ENCODE measurements around the gene GDPD1.
"Not testable (repeated sequence)": the region's sequence is repeated elsewhere in the genome, so short reads cannot be mapped to it uniquely, and the experiment has no call there.

GDPD1 gene

GRCh38 chr17:59219370-59219769, 941 bp upstream of the GDPD1 start:
- Histone ChIP-seq H3K4me1 (peaks cover 12% of the 10 kb centered on the region), H3K36me3 (replicated peaks) (peaks cover 5% of the 10 kb centered on the region), H3K27me3 (ENCODE audit: low read depth) (no peaks in the 10 kb centered on the region), H3K9me3 (no peaks in the 10 kb centered on the region), H3K4me3 (no peak overlapping the region)
- no peak for DNase-seq (ENCODE audit: low spot score in 2 of 2)
- in situ Hi-C loops (cut with MboI; ENCODE audit: low sequenced_read_pairs): no loop called here

- no peaks in the 10 kb centered on the region for H3K9me3 ChIP-seq
- no peaks in the 10 kb centered on the region for H3K27me3 ChIP-seq (ENCODE audit: low read depth)
- in situ Hi-C loops (cut with MboI; ENCODE audit: low sequenced_read_pairs): no loop called here
- peaks cover under 1% of the 10 kb centered on the region; the same call in 1 of the 2 replicates for H3K36me3 ChIP-seq (replicated peaks)
- H3K4me1 ChIP-seq: peaks cover 12% of the 10 kb centered on the region
- H3K4me3 ChIP-seq: peak overlapping the region; percentile 68
- no peak for DNase-seq (ENCODE audit: low spot score in 2 of 2)
Observed at GRCh38 chr17:59219992-59220327, 351 bp upstream of the GDPD1 start.

- DNase-seq (ENCODE audit: low spot score in 2 of 2): no peak
- H3K9me3 ChIP-seq: no peaks in the 10 kb centered on the region
Observed at GRCh38 chr17:59221159-59221847, 992 bp downstream of the GDPD1 start.

GRCh38 chr17:59223813-59224212, 3.5 kb downstream of the GDPD1 start:
- in situ Hi-C loops (cut with MboI; ENCODE audit: low sequenced_read_pairs): no loop called here
- no peaks in the 10 kb centered on the region; the same call in 1 of the 2 replicates for H3K36me3 ChIP-seq (replicated peaks)
- peaks cover 12% of the 10 kb centered on the region for H3K4me1 ChIP-seq
- H3K4me3 ChIP-seq: no peak overlapping the region
- no peak for DNase-seq (ENCODE audit: low spot score in 2 of 2)
- H3K27me3 ChIP-seq (ENCODE audit: low read depth): no peaks in the 10 kb centered on the region
- H3K9me3 ChIP-seq: no peaks in the 10 kb centered on the region

More at GRCh38 chr17:59221159-59221847, 992 bp downstream of the GDPD1 start:
- peaks cover 12% of the 10 kb centered on the region for H3K4me1 ChIP-seq
- in situ Hi-C loops (cut with MboI; ENCODE audit: low sequenced_read_pairs): no loop called here
- no peaks in the 10 kb centered on the region for H3K27me3 ChIP-seq (ENCODE audit: low read depth)
- no peaks in the 10 kb centered on the region; the same call in 1 of the 2 replicates for H3K36me3 ChIP-seq (replicated peaks)
- peak overlapping the region; percentile 68 for H3K4me3 ChIP-seq

GRCh38 chr17:59228588-59228987, 8.3 kb downstream of the GDPD1 start:
- H3K9me3 ChIP-seq; in situ Hi-C loops (cut with MboI; ENCODE audit: low sequenced_read_pairs); DNase-seq (ENCODE audit: low spot score in 2 of 2); H3K4me3 ChIP-seq; H3K27me3 ChIP-seq (ENCODE audit: low read depth); H3K36me3 ChIP-seq (replicated peaks); H3K4me1 ChIP-seq: not testable (repeated sequence)

GRCh38 chr17:59230764-59231163, 10.5 kb downstream of the GDPD1 start:
- H3K4me3 ChIP-seq: no peak overlapping the region
- no peaks in the 10 kb centered on the region for H3K36me3 ChIP-seq (replicated peaks)
- no peaks in the 10 kb centered on the region for H3K27me3 ChIP-seq (ENCODE audit: low read depth)
- H3K4me1 ChIP-seq: peaks cover 9% of the 10 kb centered on the region
- no peak for DNase-seq (ENCODE audit: low spot score in 2 of 2)
- no peaks in the 10 kb centered on the region for H3K9me3 ChIP-seq
- in situ Hi-C loops (cut with MboI; ENCODE audit: low sequenced_read_pairs): no loop called here

- Histone ChIP-seq H3K4me1 (peaks cover 9% of the 10 kb centered on the region), H3K27me3 (ENCODE audit: low read depth) (no peaks in the 10 kb centered on the region), H3K9me3 (no peaks in the 10 kb centered on the region), H3K4me3 (no peak overlapping the region), H3K36me3 (replicated peaks) (no peaks in the 10 kb centered on the region)
- peak in 1 of 2 experiments; percentile 41 for DNase-seq (ENCODE audit: low spot score in 2 of 2)
- in situ Hi-C loops (cut with MboI; ENCODE audit: low sequenced_read_pairs): no loop called here
Observed at GRCh38 chr17:59234631-59235030, 14.3 kb downstream of the GDPD1 start.

- no peaks in the 10 kb centered on the region for H3K36me3 ChIP-seq (replicated peaks)
- no peaks in the 10 kb centered on the region for H3K9me3 ChIP-seq
- no peak for DNase-seq (ENCODE audit: low spot score in 2 of 2)
- no peak overlapping the region for H3K4me3 ChIP-seq
- no peaks in the 10 kb centered on the region for H3K27me3 ChIP-seq (ENCODE audit: low read depth)
- H3K4me1 ChIP-seq: peaks cover 9% of the 10 kb centered on the region
- in situ Hi-C loops (cut with MboI; ENCODE audit: low sequenced_read_pairs): no loop called here
Observed at GRCh38 chr17:59238906-59239305, 18.6 kb downstream of the GDPD1 start.

GRCh38 chr17:59244081-59244480, 23.8 kb downstream of the GDPD1 start:
- in situ Hi-C loops (cut with MboI; ENCODE audit: low sequenced_read_pairs): no loop called here
- DNase-seq (ENCODE audit: low spot score in 2 of 2): no peak
- no peaks in the 10 kb centered on the region for H3K36me3 ChIP-seq (replicated peaks)
- H3K27me3 ChIP-seq (ENCODE audit: low read depth): no peaks in the 10 kb centered on the region
- no peaks in the 10 kb centered on the region for H3K4me1 ChIP-seq
- no peak overlapping the region for H3K4me3 ChIP-seq
- no peaks in the 10 kb centered on the region for H3K9me3 ChIP-seq

GRCh38 chr17:59254742-59255141, 34.4 kb downstream of the GDPD1 start:
- in situ Hi-C loops (cut with MboI; ENCODE audit: low sequenced_read_pairs): no loop called here
- no peaks in the 10 kb centered on the region for H3K4me1 ChIP-seq
- no peaks in the 10 kb centered on the region for H3K9me3 ChIP-seq
- H3K36me3 ChIP-seq (replicated peaks): no peaks in the 10 kb centered on the region
- no peak for DNase-seq (ENCODE audit: low spot score in 2 of 2)
- H3K4me3 ChIP-seq: no peak overlapping the region
- no peaks in the 10 kb centered on the region for H3K27me3 ChIP-seq (ENCODE audit: low read depth)

- H3K4me3 ChIP-seq: no peak overlapping the region
Observed at GRCh38 chr17:59257101-59257500, 36.8 kb downstream of the GDPD1 start.

GRCh38 chr17:59260722-59261121, 40.4 kb downstream of the GDPD1 start:
- in situ Hi-C loops (cut with MboI; ENCODE audit: low sequenced_read_pairs): no loop called here

More at GRCh38 chr17:59257101-59257500, 36.8 kb downstream of the GDPD1 start:
- H3K4me1 ChIP-seq: no peaks in the 10 kb centered on the region
- H3K27me3 ChIP-seq (ENCODE audit: low read depth): no peaks in the 10 kb centered on the region
- no peaks in the 10 kb centered on the region for H3K9me3 ChIP-seq
- no peak for DNase-seq (ENCODE audit: low spot score in 2 of 2)
- in situ Hi-C loops (cut with MboI; ENCODE audit: low sequenced_read_pairs): no loop called here
- H3K36me3 ChIP-seq (replicated peaks): no peaks in the 10 kb centered on the region

GRCh38 chr17:59266745-59267144, 46.4 kb downstream of the GDPD1 start:
- Histone ChIP-seq H3K27me3 (ENCODE audit: low read depth) (no peaks in the 10 kb centered on the region), H3K4me3 (no peak overlapping the region), H3K36me3 (replicated peaks) (no peaks in the 10 kb centered on the region), H3K9me3 (no peaks in the 10 kb centered on the region), H3K4me1 (peaks cover 13% of the 10 kb centered on the region)
- in situ Hi-C loops (cut with MboI; ENCODE audit: low sequenced_read_pairs): no loop called here
- DNase-seq (ENCODE audit: low spot score in 2 of 2): peak in 1 of 2 experiments; percentile 21

More at GRCh38 chr17:59260722-59261121, 40.4 kb downstream of the GDPD1 start:
- H3K36me3 ChIP-seq (replicated peaks): no peaks in the 10 kb centered on the region
- no peak for DNase-seq (ENCODE audit: low spot score in 2 of 2)
- H3K9me3 ChIP-seq: no peaks in the 10 kb centered on the region
- H3K27me3 ChIP-seq (ENCODE audit: low read depth): no peaks in the 10 kb centered on the region
- H3K4me1 ChIP-seq: no peaks in the 10 kb centered on the region
- no peak overlapping the region for H3K4me3 ChIP-seq

GRCh38 chr17:59267776-59268175, 47.5 kb downstream of the GDPD1 start:
- in situ Hi-C loops (cut with MboI; ENCODE audit: low sequenced_read_pairs): no loop called here
- Histone ChIP-seq H3K27me3 (ENCODE audit: low read depth) (no peaks in the 10 kb centered on the region), H3K9me3 (no peaks in the 10 kb centered on the region), H3K4me1 (peaks cover 13% of the 10 kb centered on the region), H3K36me3 (replicated peaks) (no peaks in the 10 kb centered on the region), H3K4me3 (no peak overlapping the region)
- peak; percentile 64 to 66 for DNase-seq (ENCODE audit: low spot score in 2 of 2)

- in situ Hi-C loops (cut with MboI; ENCODE audit: low sequenced_read_pairs): no loop called here
- no peak for DNase-seq (ENCODE audit: low spot score in 2 of 2)
- H3K27me3 ChIP-seq (ENCODE audit: low read depth): no peaks in the 10 kb centered on the region
- H3K4me1 ChIP-seq: no peaks in the 10 kb centered on the region
- H3K36me3 ChIP-seq (replicated peaks): no peaks in the 10 kb centered on the region
- H3K9me3 ChIP-seq: no peaks in the 10 kb centered on the region
- H3K4me3 ChIP-seq: no peak overlapping the region
Observed at GRCh38 chr17:59275618-59276017, 55.3 kb downstream of the GDPD1 start.

All from HAP-1 (cell line).